ENCODE results near the gene SPATA3.

SPATA3 gene

DNA sequence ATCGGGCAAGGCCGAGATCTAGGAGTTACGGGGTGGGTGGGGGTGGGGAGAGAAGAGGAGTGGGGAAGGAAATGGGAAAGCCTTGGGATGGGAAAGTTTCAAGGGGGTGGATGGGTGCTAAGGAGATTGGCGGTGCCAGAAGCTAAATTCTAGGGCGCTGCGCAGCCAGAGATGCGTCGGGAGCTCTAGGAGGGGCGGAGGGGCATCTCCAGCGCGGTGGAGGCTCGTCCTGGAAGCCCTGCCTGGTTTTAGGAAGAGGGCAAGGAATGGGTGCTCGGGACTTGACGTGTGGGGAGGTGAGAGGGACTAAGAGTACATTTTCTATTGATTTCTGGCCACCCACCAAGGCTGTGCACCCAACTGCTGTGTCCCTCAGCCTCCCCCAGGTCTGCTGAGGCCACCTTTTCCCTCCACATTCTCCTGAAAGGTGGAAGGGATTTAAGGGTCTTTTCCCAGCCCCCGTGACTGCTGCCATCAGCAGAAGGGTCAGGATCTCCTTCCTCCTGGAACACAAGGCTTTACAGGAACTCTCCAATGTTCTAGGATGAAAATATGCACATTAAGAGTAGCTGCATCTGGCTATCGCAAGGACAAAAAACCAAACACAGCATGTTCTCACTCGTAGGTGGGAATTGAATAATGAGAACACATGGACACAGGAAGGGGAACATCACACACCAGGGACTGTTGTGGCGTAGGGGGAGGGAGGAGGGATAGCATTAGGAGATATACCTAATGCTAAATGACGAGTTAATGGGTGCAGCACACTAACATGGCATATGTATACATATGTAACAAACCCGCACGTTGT, 42.8 kb downstream of the SPATA3 start:
- Histone ChIP-seq H3K27me3 (ENCODE audit: insufficient read depth, low read depth, severe bottlenecking) (no peaks in the 10 kb centered on the region), H3K36me3 (no peaks in the 10 kb centered on the region), H3K4me3 (ENCODE audit: low read depth, low read length) (peak overlapping the region; percentile 69), H3K9me3 (ENCODE audit: severe bottlenecking) (no peaks in the 10 kb centered on the region), H3K27ac (no peak overlapping the region)
- TF ChIP-seq CTCF (IDR thresholded peaks at IDR 0.05; ENCODE audit: low read depth, low read length): no peak
- DNase-seq: no peak

GRCh38 chr2:231039294-231039664, 43.4 kb downstream of the SPATA3 start:
- H3K27ac ChIP-seq: no peak overlapping the region
- H3K9me3 ChIP-seq (ENCODE audit: severe bottlenecking): no peaks in the 10 kb centered on the region
- no peaks in the 10 kb centered on the region for H3K27me3 ChIP-seq (ENCODE audit: insufficient read depth, low read depth, severe bottlenecking)
- no peaks in the 10 kb centered on the region for H3K36me3 ChIP-seq
- no peak overlapping the region for H3K4me3 ChIP-seq (ENCODE audit: low read depth, low read length)
- no peak for DNase-seq
- TF ChIP-seq CTCF (IDR thresholded peaks at IDR 0.05; ENCODE audit: low read depth, low read length): no peak

GRCh38 chr2:231039821-231040364, 44.0 kb downstream of the SPATA3 start:
- Histone ChIP-seq H3K9me3 (ENCODE audit: severe bottlenecking) (no peaks in the 10 kb centered on the region), H3K27ac (no peak overlapping the region), H3K4me3 (ENCODE audit: low read depth, low read length) (no peak overlapping the region), H3K36me3 (no peaks in the 10 kb centered on the region), H3K27me3 (ENCODE audit: insufficient read depth, low read depth, severe bottlenecking) (no peaks in the 10 kb centered on the region)
- no peak for DNase-seq
- TF ChIP-seq CTCF (IDR thresholded peaks at IDR 0.05; ENCODE audit: low read depth, low read length): no peak

DNA sequence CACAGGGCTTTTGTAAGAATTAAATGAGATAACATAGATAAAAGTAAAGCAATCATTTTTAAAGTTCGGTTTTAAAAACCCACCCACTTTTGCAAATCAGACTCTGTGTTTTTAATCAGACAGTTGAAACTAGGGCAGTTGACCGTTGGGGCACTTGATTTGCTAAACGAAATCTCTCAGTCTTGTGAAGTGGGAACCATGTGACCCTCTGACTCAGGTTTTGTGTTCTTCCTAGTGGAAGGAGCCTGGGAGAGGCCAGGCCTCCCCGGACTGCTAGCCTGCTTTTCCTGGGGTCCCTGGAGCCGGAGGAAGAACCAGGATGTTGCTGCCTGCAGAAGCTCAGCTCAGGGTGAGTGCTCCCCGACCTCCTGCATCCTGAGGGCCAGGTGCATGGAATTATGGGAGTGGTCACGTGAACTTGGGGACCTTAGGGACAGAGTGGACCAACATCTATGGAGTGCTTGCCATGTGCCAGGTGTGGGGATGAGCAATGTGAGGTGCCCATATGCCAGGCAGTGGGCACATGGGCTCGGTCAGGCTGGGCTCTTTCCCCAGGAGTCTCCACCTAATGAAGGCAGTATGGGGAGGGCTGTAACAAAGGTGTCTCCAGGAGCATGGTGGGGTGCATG, 45.3 kb downstream of the SPATA3 start:
- H3K4me3 ChIP-seq (ENCODE audit: low read depth, low read length): no peak overlapping the region
- no peaks in the 10 kb centered on the region for H3K36me3 ChIP-seq
- DNase-seq: no peak
- no peaks in the 10 kb centered on the region for H3K27me3 ChIP-seq (ENCODE audit: insufficient read depth, low read depth, severe bottlenecking)
- no peak overlapping the region for H3K27ac ChIP-seq
- no peak for TF ChIP-seq CTCF (IDR thresholded peaks at IDR 0.05; ENCODE audit: low read depth, low read length)
- H3K9me3 ChIP-seq (ENCODE audit: severe bottlenecking): no peaks in the 10 kb centered on the region

- Histone ChIP-seq H3K9me3 (ENCODE audit: severe bottlenecking) (no peaks in the 10 kb centered on the region), H3K36me3 (no peaks in the 10 kb centered on the region), H3K27me3 (ENCODE audit: insufficient read depth, low read depth, severe bottlenecking) (no peaks in the 10 kb centered on the region), H3K27ac (no peak overlapping the region), H3K4me3 (ENCODE audit: low read depth, low read length) (no peak overlapping the region)
- no peak for DNase-seq
- no peak for TF ChIP-seq CTCF (IDR thresholded peaks at IDR 0.05; ENCODE audit: low read depth, low read length)
Observed at GRCh38 chr2:231043796-231044195, 47.9 kb downstream of the SPATA3 start.
